GM23338 (cell line): ENCODE measurements around the gene CCDC70.

Experiments used
- CREB1 ChIP-seq: fragments of 250-450 bp; sonication (Bioruptor Pico); IDR thresholded peaks from 2 replicates; pipeline ENCODE4 v1.5.0; 2020; ENCODE audit warnings: low read depth, mild to moderate bottlenecking, moderate library complexity
- CTCF ChIP-seq, 2 experiments: fragments of 200-600 bp in 1 of 2; sonication (generic) in 1 of 2; conservative IDR thresholded peaks; 2 replicates each; pipeline versions ENCODE4 v1.5.1 to v1.6.1; 2016 to 2017; ENCODE audit warnings: antibody characterized with exemption in 2 of 2, low read depth in 2 of 2, mild to moderate bottlenecking in 2 of 2, moderate library complexity in 1 of 2
- ETS1 ChIP-seq: IDR thresholded peaks from 2 replicates; pipeline ENCODE4 v1.6.1; 2016; ENCODE audit warnings: antibody characterized with exemption
- POLR2AphosphoS5 ChIP-seq: IDR thresholded peaks from 2 replicates; pipeline ENCODE4 v1.6.1; 2016; ENCODE audit warnings: antibody characterized with exemption, low read depth

DNA sequence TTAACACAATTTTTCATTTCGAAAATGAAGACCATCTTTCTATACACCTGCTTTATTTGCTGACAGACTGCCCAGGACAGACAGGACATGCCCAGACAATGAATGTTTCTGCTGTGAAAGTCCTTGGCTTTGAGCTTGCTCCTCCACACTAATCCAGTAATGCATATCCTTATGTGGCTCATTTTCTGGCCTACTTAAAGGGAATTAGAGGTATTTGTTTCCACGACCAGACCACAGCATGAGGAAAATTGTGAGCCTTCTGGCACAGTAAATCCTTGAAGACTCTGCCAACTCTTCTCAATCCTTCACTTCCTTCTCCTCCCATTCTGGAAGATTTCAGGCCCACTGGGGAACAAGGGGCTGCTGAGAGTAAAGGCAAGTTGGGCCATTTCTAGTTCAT, 25.7 kb downstream of the CCDC70 start:
- no peak for TF ChIP-seq POLR2AphosphoS5
- TF ChIP-seq ETS1, result no peak
- TF ChIP-seq CTCF (conservative IDR thresholded peaks at IDR 0.05; ENCODE audit: low read depth in 2 of 2), result no peak
- TF ChIP-seq CREB1, result no peak
